ENCODE data around the gene GRIN3B. TPM values are rescaled to one million over a fixed set of nuclear protein-coding genes. Genes with fewer than 3 reads are reported as not detected.

The GRIN3B gene
- total and polyA plus RNA-seq, 2 donors from 2014 or later, result 0.15 to 0.44 TPM

DNA sequence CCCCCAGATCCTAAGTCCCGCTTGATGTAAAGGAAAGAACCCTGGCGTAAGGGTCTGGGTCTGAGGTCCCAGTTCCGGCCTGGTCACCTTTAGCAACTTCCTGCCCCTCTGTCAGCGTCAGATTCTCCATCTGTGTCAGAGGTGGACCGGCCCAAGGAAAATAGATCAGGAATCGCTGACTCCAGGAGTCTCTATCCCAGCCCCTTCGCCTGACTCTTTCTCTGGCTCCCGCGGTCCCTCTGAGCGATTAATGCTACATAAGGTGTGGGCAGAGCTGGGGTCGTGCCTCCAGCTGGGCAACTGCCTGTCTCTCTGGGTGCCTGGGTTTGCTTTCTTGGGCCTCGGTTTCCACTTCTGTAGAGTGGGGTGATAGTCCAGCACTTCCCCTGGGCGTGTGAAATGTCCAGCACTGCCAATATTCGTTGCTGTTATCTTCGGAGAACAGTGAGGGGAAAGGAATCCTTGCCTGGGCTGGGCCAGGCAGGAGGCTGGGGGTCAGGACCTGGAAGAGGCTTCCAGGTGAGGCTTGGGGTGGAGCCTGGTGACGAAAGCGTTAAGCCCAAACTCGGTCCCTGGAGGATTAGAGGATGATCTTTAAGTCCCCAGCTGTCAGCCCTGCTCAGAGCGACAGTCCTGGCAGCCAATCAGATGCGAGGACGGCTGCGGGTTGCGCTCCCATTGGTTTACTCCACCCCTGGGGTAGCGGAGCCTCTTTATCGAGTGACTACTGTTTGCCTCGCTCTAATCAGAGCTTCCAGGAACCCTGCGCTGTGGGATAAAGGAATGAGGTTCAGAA, 40.5 kb downstream of the GRIN3B start:
- peak overlapping the region; percentile 46 to 74 (median 51) for H3K4me3 ChIP-seq (ENCODE audit: low read length in 3 of 3)
- no peaks in the 10 kb centered on the region for H3K36me3 ChIP-seq (ENCODE audit: control insufficient read depth in 2 of 3, insufficient read depth in 3 of 3, low read length in 3 of 3)
- FAIRE-seq, result no peak
- peaks cover 0 to 19% (median 9%) of the 10 kb centered on the region in 3 donors for H3K4me1 ChIP-seq (ENCODE audit: control insufficient read depth in 2 of 3, insufficient read depth in 2 of 3, low read depth in 1 of 3, low read length in 3 of 3)
- DNase-seq, result peak; percentile 88 to 95 (median 91)
- H3K9me3 ChIP-seq (ENCODE audit: control insufficient read depth in 2 of 3, insufficient read depth in 1 of 3, low read length in 3 of 3), result no peaks in the 10 kb centered on the region
- peak overlapping the region in 1 of 2 donors; percentile 43 for H3K27ac ChIP-seq (ENCODE audit: low read depth in 2 of 2, low read length in 2 of 2)
- peak overlapping the region in 2 of 3 donors; percentile 27 to 71 for H3K9ac ChIP-seq (ENCODE audit: low read length in 3 of 3)
- intact Hi-C loops (cut with DNase I), result no loop called here
- H3K27me3 ChIP-seq (ENCODE audit: control insufficient read depth, insufficient read depth, low read length), result no peaks in the 10 kb centered on the region
- TF ChIP-seq, protein P1, sequence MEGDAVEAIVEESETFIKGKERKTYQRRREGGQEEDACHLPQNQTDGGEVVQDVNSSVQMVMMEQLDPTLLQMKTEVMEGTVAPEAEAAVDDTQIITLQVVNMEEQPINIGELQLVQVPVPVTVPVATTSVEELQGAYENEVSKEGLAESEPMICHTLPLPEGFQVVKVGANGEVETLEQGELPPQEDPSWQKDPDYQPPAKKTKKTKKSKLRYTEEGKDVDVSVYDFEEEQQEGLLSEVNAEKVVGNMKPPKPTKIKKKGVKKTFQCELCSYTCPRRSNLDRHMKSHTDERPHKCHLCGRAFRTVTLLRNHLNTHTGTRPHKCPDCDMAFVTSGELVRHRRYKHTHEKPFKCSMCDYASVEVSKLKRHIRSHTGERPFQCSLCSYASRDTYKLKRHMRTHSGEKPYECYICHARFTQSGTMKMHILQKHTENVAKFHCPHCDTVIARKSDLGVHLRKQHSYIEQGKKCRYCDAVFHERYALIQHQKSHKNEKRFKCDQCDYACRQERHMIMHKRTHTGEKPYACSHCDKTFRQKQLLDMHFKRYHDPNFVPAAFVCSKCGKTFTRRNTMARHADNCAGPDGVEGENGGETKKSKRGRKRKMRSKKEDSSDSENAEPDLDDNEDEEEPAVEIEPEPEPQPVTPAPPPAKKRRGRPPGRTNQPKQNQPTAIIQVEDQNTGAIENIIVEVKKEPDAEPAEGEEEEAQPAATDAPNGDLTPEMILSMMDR (IDR thresholded peaks at IDR 0.05; ENCODE audit: borderline replicate concordance, extremely low read depth, insufficient read depth), result no peak

DNA sequence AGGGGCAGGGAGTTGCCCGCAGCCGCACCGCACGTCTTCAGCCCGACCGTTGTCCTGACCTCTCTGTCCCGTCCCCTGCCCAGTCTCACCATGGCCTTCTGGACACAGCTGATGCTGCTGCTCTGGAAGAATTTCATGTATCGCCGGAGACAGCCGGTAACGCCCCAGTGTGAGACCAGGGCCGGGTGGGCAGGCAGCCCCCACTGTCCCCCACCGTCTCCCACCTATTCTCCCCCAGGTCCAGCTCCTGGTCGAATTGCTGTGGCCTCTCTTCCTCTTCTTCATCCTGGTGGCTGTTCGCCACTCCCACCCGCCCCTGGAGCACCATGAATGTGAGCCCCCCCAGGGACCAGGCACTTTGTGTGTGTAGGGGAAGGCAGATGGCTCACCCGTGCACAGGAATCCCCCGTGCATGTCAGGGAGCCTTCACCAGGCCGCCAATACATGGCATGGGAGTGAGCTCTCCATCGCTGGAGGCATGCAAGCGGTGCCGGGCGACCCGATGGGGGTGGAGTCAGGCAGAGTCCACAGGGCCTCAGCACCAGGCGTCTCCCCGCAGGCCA, 41.1 kb downstream of the GRIN3B start:
- Histone ChIP-seq H3K27me3 (ENCODE audit: control insufficient read depth, insufficient read depth, low read length) (no peaks in the 10 kb centered on the region), H3K4me1 (ENCODE audit: control insufficient read depth in 2 of 3, insufficient read depth in 2 of 3, low read depth in 1 of 3, low read length in 3 of 3) (peaks cover 0 to 19% (median 9%) of the 10 kb centered on the region in 3 donors), H3K36me3 (ENCODE audit: control insufficient read depth in 2 of 3, insufficient read depth in 3 of 3, low read length in 3 of 3) (no peaks in the 10 kb centered on the region), H3K9me3 (ENCODE audit: control insufficient read depth in 2 of 3, insufficient read depth in 1 of 3, low read length in 3 of 3) (no peaks in the 10 kb centered on the region), H3K9ac (ENCODE audit: low read length in 3 of 3) (peak overlapping the region in 1 of 3 donors; percentile 71), H3K4me3 (ENCODE audit: low read length in 3 of 3) (peak overlapping the region; percentile 26 to 74 (median 46)), H3K27ac (ENCODE audit: low read depth in 2 of 2, low read length in 2 of 2) (no peak overlapping the region)
- peak in 1 of 5 donors; percentile 62 for DNase-seq
- intact Hi-C loops (cut with DNase I), result no loop called here
- no peak for FAIRE-seq
- TF ChIP-seq, protein P1 (IDR thresholded peaks at IDR 0.05; ENCODE audit: borderline replicate concordance, extremely low read depth, insufficient read depth), result no peak

- intact Hi-C loops (cut with DNase I), result no loop called here
- no peak overlapping the region for H3K27ac ChIP-seq (ENCODE audit: low read depth in 2 of 2, low read length in 2 of 2)
- peak in 1 of 5 donors; percentile 68 for DNase-seq
- no peaks in the 10 kb centered on the region for H3K9me3 ChIP-seq (ENCODE audit: control insufficient read depth in 2 of 3, insufficient read depth in 1 of 3, low read length in 3 of 3)
- H3K4me1 ChIP-seq (ENCODE audit: control insufficient read depth in 2 of 3, insufficient read depth in 2 of 3, low read depth in 1 of 3, low read length in 3 of 3), result peaks cover 0 to 19% (median 9%) of the 10 kb centered on the region in 3 donors
- H3K27me3 ChIP-seq (ENCODE audit: control insufficient read depth, insufficient read depth, low read length), result no peaks in the 10 kb centered on the region
- no peak for FAIRE-seq
- H3K4me3 ChIP-seq (ENCODE audit: low read length in 3 of 3), result no peak overlapping the region
- H3K36me3 ChIP-seq (ENCODE audit: control insufficient read depth in 2 of 3, insufficient read depth in 3 of 3, low read length in 3 of 3), result no peaks in the 10 kb centered on the region
- TF ChIP-seq, protein P1 (IDR thresholded peaks at IDR 0.05; ENCODE audit: borderline replicate concordance, extremely low read depth, insufficient read depth), result no peak
- no peak overlapping the region for H3K9ac ChIP-seq (ENCODE audit: low read length in 3 of 3)
These were observed 41.8 kb downstream of the GRIN3B start for GRCh38 chr19:1041835-1042685.
